ENCODE data around the gene ZSCAN16. TPM values are rescaled to one million over a fixed set of nuclear protein-coding genes. Genes with fewer than 3 reads are reported as not detected.
A peak's percentile ranks its signal among the peaks of the same experiment; 100 is the strongest.

The ZSCAN16 gene
- total and polyA plus RNA-seq, 10 of the 15 experiments (the other 5 are each of a cell fraction or from before 2014, with no cell fraction given), result 4.6 to 13.8 (median 10.3) TPM

GRCh38 chr6:28124350-28124970 lies at the start of gene ZSCAN16 (continued):
- TF ChIP-seq BACH1 (IDR thresholded peaks at IDR 0.05; ENCODE audit: borderline replicate concordance), result no peak
- no peak for TF ChIP-seq NR2C1 (IDR thresholded peaks at IDR 0.05)
- no peak for TF ChIP-seq MAX (IDR thresholded peaks at IDR 0.05; ENCODE audit: low read depth, low read length)
- TF ChIP-seq CREM (IDR thresholded peaks at IDR 0.05; ENCODE audit: low read depth), result no peak
- TF ChIP-seq POLR2A (IDR thresholded peaks at IDR 0.05; ENCODE audit: low read depth, low read length), result peak; percentile 87
- peak; percentile 49; the same call in 1 of the 2 replicates for TF ChIP-seq TCF12 (IDR thresholded peaks at IDR 0.05; ENCODE audit: low read depth, low read length)
- no peak for TF ChIP-seq ZZZ3 (IDR thresholded peaks at IDR 0.05; ENCODE audit: control insufficient read depth, insufficient read length, low read depth)
- 0 out of 2 replicates have a peak, but pooled peaks have one; percentile 31 for TF ChIP-seq ATF2 (IDR thresholded peaks at IDR 0.05; ENCODE audit: low read length)
- TF ChIP-seq STAT1 (conservative IDR thresholded peaks at IDR 0.05), result 0 out of 2 replicates have a peak, but pooled peaks have one; percentile 13
- no peak for TF ChIP-seq KDM1A (IDR thresholded peaks at IDR 0.05; ENCODE audit: borderline replicate concordance)
- TF ChIP-seq DPF2 (IDR thresholded peaks at IDR 0.05), result no peak
- TF ChIP-seq CREB1 (IDR thresholded peaks at IDR 0.05; ENCODE audit: low read depth), result peak; percentile 38; the same call in 1 of the 2 replicates
- TF ChIP-seq LARP7 (IDR thresholded peaks at IDR 0.05), result no peak
- peak; percentile 68 for TF ChIP-seq MXI1 (IDR thresholded peaks at IDR 0.05; ENCODE audit: low read depth, low read length)
- no peak for TF ChIP-seq CEBPB (IDR thresholded peaks at IDR 0.05; ENCODE audit: borderline replicate concordance in 1 of 2, low read depth in 2 of 2, low read length in 2 of 2)
- TF ChIP-seq ESRRA (IDR thresholded peaks at IDR 0.05; ENCODE audit: low read length), result no peak
- TF ChIP-seq SREBF2 (IDR thresholded peaks at IDR 0.05; ENCODE audit: low read length), result no peak
- TF ChIP-seq IRF4 (IDR thresholded peaks at IDR 0.05; ENCODE audit: low read depth, low read length), result no peak
- peak; percentile 41; the same call in 1 of the 2 replicates for TF ChIP-seq ZBED1 (IDR thresholded peaks at IDR 0.05; ENCODE audit: borderline replicate concordance)
- no peak; the same call in 1 of the 2 replicates for TF ChIP-seq NFIC (IDR thresholded peaks at IDR 0.05; ENCODE audit: low read depth, low read length)
- no peak; the same call in 1 of the 2 replicates for TF ChIP-seq PAX5 (IDR thresholded peaks at IDR 0.05; ENCODE audit: borderline replicate concordance, low read depth, low read length)
- no peak for TF ChIP-seq NRF1 (conservative IDR thresholded peaks at IDR 0.05; ENCODE audit: low read depth, low read length)
- no peak for TF ChIP-seq RAD21 (IDR thresholded peaks at IDR 0.05; ENCODE audit: insufficient read depth, low read depth, low read length)
- no peak for TF ChIP-seq EZH2 (IDR thresholded peaks at IDR 0.05; ENCODE audit: borderline replicate concordance, control insufficient read depth, low read depth, low read length)
- TF ChIP-seq, protein P1, sequence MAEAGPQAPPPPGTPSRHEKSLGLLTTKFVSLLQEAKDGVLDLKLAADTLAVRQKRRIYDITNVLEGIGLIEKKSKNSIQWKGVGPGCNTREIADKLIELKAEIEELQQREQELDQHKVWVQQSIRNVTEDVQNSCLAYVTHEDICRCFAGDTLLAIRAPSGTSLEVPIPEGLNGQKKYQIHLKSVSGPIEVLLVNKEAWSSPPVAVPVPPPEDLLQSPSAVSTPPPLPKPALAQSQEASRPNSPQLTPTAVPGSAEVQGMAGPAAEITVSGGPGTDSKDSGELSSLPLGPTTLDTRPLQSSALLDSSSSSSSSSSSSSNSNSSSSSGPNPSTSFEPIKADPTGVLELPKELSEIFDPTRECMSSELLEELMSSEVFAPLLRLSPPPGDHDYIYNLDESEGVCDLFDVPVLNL (IDR thresholded peaks at IDR 0.05; ENCODE audit: low read depth, low read length), result no peak
- no peak for TF ChIP-seq EED (IDR thresholded peaks at IDR 0.05; ENCODE audit: low read depth)
- no peak for TF ChIP-seq PKNOX1 (IDR thresholded peaks at IDR 0.05)
- TF ChIP-seq FOS (IDR thresholded peaks at IDR 0.05; ENCODE audit: borderline replicate concordance, extremely low read depth, insufficient read length), result no peak
- TF ChIP-seq RUNX3 (IDR thresholded peaks at IDR 0.05; ENCODE audit: low read length), result peak; percentile 34; the same call in 1 of the 2 replicates
- TF ChIP-seq SREBF1 (IDR thresholded peaks at IDR 0.05; ENCODE audit: low read length), result no peak
- TF ChIP-seq YBX1 (IDR thresholded peaks at IDR 0.05), result no peak

Data from GM12878 (cell line).